Measurements from ENCODE around the gene PRR22. TPM values are rescaled to one million over a fixed set of nuclear protein-coding genes. Genes with fewer than 3 reads are reported as not detected.
"Not testable (repeated sequence)": the region's sequence is repeated elsewhere in the genome, so short reads cannot be mapped to it uniquely, and the experiment has no call there.

PRR22 gene
- total and polyA plus RNA-seq, 8 donors = 1.3 to 4.5 (median 2.0) TPM

- Histone ChIP-seq H3K27me3 (no peaks in the 10 kb centered on the region), H3K9me3 (no peaks in the 10 kb centered on the region), H3K27ac (no peak overlapping the region), H3K36me3 (peaks cover 0 to 57% of the 10 kb centered on the region in 2 donors), H3K4me3 (no peak overlapping the region), H3K4me1 (no peaks in the 10 kb centered on the region)
- TF ChIP-seq CTCF (IDR thresholded peaks at IDR 0.05) = no peak
- intact Hi-C loops (cut with DNase I) = no loop called here
- DNase-seq (no peak), ATAC-seq (no peak)
Measured at GRCh38 chr19:5782945-5783919, 1.3 kb downstream of the PRR22 start.

- Histone ChIP-seq H3K4me1 (no peaks in the 10 kb centered on the region), H3K9me3 (no peaks in the 10 kb centered on the region), H3K27ac (no peak overlapping the region), H3K27me3 (no peaks in the 10 kb centered on the region), H3K36me3 (peaks cover 0 to 48% of the 10 kb centered on the region in 2 donors), H3K4me3 (no peak overlapping the region)
- intact Hi-C loops (cut with DNase I) = no loop called here
- DNase-seq (no peak), ATAC-seq (no peak)
- TF ChIP-seq CTCF (IDR thresholded peaks at IDR 0.05) = no peak
Measured at GRCh38 chr19:5782322-5782721, 2.2 kb downstream of the PRR22 start.

GRCh38 chr19:5780916-5781315 lies 3.6 kb downstream of the PRR22 start:
- H3K27ac ChIP-seq; DNase-seq; H3K9me3 ChIP-seq; H3K4me1 ChIP-seq; H3K4me3 ChIP-seq; intact Hi-C loops (cut with DNase I); ATAC-seq; H3K27me3 ChIP-seq: not testable (repeated sequence)
- peaks cover 0 to 34% of the 10 kb centered on the region in 2 donors for H3K36me3 ChIP-seq

- H3K9me3 ChIP-seq = no peaks in the 10 kb centered on the region
- peaks cover 0 to 2% of the 10 kb centered on the region in 2 donors for H3K27me3 ChIP-seq
- no peak for TF ChIP-seq CTCF (IDR thresholded peaks at IDR 0.05)
- no peak for ATAC-seq
- H3K36me3 ChIP-seq = peaks cover 0 to 10% of the 10 kb centered on the region in 2 donors
- no peak overlapping the region for H3K4me3 ChIP-seq
- intact Hi-C loops (cut with DNase I) = no loop called here
- H3K27ac ChIP-seq = no peak overlapping the region
- peak in 1 of 4 donors; percentile 76 for DNase-seq
- H3K4me1 ChIP-seq = no peaks in the 10 kb centered on the region
Measured at GRCh38 chr19:5778402-5778801, 6.1 kb downstream of the PRR22 start.

GRCh38 chr19:5775668-5776309 lies 8.8 kb downstream of the PRR22 start:
- Histone ChIP-seq H3K27ac (no peak overlapping the region), H3K4me3 (no peak overlapping the region), H3K36me3 (no peaks in the 10 kb centered on the region), H3K27me3 (peaks cover 0 to 12% of the 10 kb centered on the region in 2 donors), H3K9me3 (no peaks in the 10 kb centered on the region), H3K4me1 (no peaks in the 10 kb centered on the region)
- no peak for DNase-seq
- no peak for ATAC-seq
- intact Hi-C loops (cut with DNase I) = no loop called here
- no peak for TF ChIP-seq CTCF (IDR thresholded peaks at IDR 0.05)

Data from left lung (tissue), 10 donors.